AG04449 (cell line): ENCODE results near the gene DMKN.
A peak's percentile ranks its signal among the peaks of the same experiment; 100 is the strongest.

Source experiments
- CTCF ChIA-PET: fragments of 350-600 bp; formaldehyde crosslinking; extraction: SDS; loops from one replicate; lab custom pipeline; 2021; ENCODE audit warnings: antibody characterized with exemption; lab: Yijun Ruan, JAX
- POLR2A ChIA-PET: fragments of 400-600, 350-600 bp; formaldehyde crosslinking; extraction: SDS; loops from one replicate; lab custom pipeline; 2020; ENCODE audit warnings: antibody characterized with exemption, inconsistent platforms; lab: Yijun Ruan, JAX
- DNase-seq: peaks from one replicate; pipeline ENCODE4 v3.0.0-alpha.2; 2010; ENCODE audit warnings: low read depth, low spot score
- H3K4me3 ChIP-seq: 2 replicates; pipeline ENCODE4 v1.5.1; 2011; ENCODE audit warnings: low read depth, mild to moderate bottlenecking, control low read depth, low read length
- TF ChIP-seq, protein P1 (sequence below): IDR thresholded peaks from one replicate; pipeline ENCODE4 v1.5.1; 2011; ENCODE audit warnings: mild to moderate bottlenecking, moderate library complexity, low read length, control low read depth, inconsistent platforms; ENCODE audit not compliant: insufficient read depth; ENCODE audit errors: missing control alignments

DMKN gene

DNA sequence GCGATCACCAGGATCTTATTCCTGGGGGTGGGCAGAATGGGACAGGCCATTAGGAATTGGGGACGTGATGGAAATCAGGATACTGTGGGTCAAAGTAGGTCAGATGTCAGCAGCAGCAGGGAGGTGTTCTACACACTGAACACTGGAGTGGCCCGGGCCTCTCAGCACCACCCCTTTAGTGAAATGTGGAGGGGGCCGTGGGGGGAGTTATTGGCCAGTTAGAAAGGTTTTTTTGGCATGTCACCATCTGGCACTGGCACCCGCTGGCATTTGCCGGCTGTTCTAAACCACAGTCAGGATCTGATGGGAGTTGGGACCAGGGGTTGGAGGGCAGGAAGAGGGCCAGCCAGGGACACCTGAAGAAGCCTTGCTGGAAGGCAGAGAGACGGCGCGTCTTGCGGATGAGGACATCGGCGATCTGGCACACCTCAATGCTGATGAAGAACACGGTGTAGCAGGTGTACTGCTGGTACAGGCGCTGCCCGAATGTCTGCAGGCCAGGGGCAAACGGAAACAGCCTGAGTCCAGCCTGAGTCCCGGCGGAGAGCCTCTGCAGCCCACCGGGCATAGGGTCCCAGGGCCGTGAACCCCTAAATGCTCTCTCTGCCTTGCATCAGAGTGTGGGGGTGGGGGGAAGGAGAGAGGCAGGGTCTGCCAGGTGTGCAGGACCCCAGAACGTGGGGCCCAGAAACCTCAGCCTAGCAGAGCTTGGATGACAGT, 37.8 kb upstream of the DMKN start:
- H3K4me3 ChIP-seq: no peak overlapping the region
- TF ChIP-seq, protein P1, sequence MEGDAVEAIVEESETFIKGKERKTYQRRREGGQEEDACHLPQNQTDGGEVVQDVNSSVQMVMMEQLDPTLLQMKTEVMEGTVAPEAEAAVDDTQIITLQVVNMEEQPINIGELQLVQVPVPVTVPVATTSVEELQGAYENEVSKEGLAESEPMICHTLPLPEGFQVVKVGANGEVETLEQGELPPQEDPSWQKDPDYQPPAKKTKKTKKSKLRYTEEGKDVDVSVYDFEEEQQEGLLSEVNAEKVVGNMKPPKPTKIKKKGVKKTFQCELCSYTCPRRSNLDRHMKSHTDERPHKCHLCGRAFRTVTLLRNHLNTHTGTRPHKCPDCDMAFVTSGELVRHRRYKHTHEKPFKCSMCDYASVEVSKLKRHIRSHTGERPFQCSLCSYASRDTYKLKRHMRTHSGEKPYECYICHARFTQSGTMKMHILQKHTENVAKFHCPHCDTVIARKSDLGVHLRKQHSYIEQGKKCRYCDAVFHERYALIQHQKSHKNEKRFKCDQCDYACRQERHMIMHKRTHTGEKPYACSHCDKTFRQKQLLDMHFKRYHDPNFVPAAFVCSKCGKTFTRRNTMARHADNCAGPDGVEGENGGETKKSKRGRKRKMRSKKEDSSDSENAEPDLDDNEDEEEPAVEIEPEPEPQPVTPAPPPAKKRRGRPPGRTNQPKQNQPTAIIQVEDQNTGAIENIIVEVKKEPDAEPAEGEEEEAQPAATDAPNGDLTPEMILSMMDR: no peak
- ChIA-PET CTCF (no interaction called here), POLR2A (no interaction called here)
- DNase-seq: no peak

DNA sequence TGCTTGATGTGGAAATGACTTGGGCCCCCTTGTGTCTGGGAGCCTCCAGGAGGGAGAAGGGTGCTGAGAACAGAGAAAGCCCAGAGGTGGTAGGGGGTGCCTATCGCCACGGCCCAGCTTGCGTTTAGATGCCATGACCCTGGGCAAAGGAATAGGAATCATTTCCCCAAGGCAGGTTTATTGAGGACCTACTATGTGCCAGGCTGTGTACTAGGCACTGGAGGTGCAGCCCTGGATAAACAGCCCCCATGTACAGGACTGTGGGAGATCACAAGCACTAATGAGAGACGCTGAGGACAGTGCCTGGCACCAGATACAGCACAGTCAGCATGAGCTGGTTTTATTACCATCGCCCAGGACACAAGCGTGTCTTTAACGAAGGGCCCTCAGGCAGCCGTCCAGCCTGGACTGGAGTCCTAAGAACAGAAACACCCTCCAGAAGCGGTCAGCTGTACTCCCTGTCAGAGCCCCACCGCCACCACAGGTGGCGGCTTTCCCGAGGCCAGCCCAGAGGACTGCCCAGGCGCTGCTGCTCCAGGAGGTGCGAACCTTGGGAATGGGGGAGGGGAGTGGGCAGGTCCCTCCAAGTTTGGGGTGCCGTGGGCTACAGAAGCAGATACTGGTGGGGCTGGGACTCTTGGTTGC, 36.6 kb upstream of the DMKN start:
- DNase-seq: no peak
- CTCF ChIA-PET: interaction anchor here (0.8 to 4.4 kb wide), 17 partner anchors 8 to 269 kb away, joined by 3 to 44 read pairs (median 8); partner anchors contain the start of genes ATP4A and COX6B1
- TF ChIP-seq, protein P1: no peak
- H3K4me3 ChIP-seq: no peak overlapping the region
- POLR2A ChIA-PET: interaction anchor here (0.6 kb wide), 1 partner anchor 16 kb away, joined by 3 read pairs; no protein-coding TSS in a partner anchor

DNA sequence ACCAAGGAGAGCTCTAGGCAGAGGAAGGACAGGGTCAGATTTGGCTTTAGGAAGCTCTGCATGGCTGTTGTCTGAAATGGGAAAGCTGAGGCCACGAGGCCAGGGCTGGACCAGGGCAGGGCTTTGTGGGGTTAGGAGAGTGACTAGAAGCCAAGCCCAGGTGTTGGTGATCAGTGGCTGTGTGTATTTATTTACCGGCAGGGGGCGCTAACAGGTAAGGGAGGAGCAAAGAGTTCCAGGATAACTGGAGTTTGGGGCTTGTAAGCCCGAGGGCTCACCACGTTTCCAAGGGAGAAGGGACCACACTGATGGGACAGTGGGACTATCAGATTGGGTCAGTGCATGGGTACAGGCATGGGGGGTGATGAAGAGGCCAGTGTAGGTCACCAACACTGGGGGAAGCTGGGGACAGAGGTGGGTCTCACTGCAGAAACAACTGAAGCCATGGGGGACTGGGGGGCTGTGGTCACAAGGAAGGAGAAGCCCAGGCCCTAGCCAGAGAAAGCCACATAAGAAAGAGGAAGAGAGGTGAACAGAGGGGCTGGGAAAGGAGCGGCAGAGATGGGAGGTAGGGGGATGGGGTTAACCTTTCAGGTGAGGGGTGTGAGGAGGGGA, 35.8 kb upstream of the DMKN start:
- TF ChIP-seq, protein P1: peak; percentile 57
- DNase-seq: no peak
- no peak overlapping the region for H3K4me3 ChIP-seq
- CTCF ChIA-PET: interaction anchor here (0.8 to 4.4 kb wide), 32 partner anchors 9 to 270 kb away, joined by 3 to 44 read pairs (median 6); partner anchors contain the start of genes ATP4A, COX6B1 and HAUS5
- POLR2A ChIA-PET: no interaction called here

DNA sequence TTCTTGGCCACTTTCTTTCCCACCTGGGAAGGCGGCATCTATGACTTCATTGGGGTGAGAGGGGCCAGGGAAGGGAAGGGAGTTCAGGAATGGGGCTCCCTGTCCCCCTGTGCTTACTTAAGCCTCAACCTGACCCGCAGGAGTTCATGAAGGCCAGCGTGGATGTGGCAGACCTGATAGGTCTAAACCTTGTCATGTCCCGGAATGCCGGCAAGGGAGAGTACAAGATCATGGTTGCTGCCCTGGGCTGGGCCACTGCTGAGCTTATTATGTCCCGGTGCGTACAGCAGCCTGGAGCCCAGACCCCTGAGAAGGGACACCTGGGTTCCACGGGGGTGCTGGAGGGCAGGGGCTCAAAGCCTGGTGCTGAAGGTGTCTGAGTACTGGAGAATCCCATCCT, 33.1 kb upstream of the DMKN start:
- no peak for DNase-seq
- POLR2A ChIA-PET: no interaction called here
- TF ChIP-seq, protein P1: no peak
- CTCF ChIA-PET: interaction anchor here (3.4 to 4.4 kb wide), 2 partner anchors 12 to 37 kb away, joined by 28 to 44 read pairs; no protein-coding TSS in a partner anchor
- H3K4me3 ChIP-seq: peak overlapping the region; percentile 89

- TF ChIP-seq, protein P1: no peak
- DNase-seq: no peak
- POLR2A ChIA-PET: no interaction called here
- peak overlapping the region; percentile 89 for H3K4me3 ChIP-seq
- CTCF ChIA-PET: interaction anchor here (4.4 kb wide), 1 partner anchor 12 kb away, joined by 44 read pairs; no protein-coding TSS in a partner anchor
Measured at GRCh38 chr19:35545855-35546381, 32.5 kb upstream of the DMKN start.
